H1 (cell line): ENCODE measurements around the gene ROS1. TPM values are rescaled to one million over a fixed set of nuclear protein-coding genes. Genes with fewer than 3 reads are reported as not detected.

Source experiments
- ATF3 ChIP-seq: IDR thresholded peaks from 2 replicates; pipeline ENCODE4 v1.6.1; 2011; ENCODE audit warnings: low read depth, mild to moderate bottlenecking, low read length; ENCODE audit not compliant: insufficient read depth
- BCL11A ChIP-seq, 2 experiments: IDR thresholded peaks; one replicate each; pipeline ENCODE4 v1.6.1; 2011; ENCODE audit warnings: low read depth in 2 of 2, low read length in 2 of 2, mild to moderate bottlenecking in 2 of 2
- CHD1 ChIP-seq: IDR thresholded peaks from 2 replicates; pipeline ENCODE4 v1.6.1; 2012; ENCODE audit warnings: low read depth, low read length, improper control_type of control experiment
- CTBP2 ChIP-seq: IDR thresholded peaks from 2 replicates; pipeline ENCODE4 v1.7.0; 2011; ENCODE audit warnings: borderline replicate concordance, mild to moderate bottlenecking, moderate library complexity, mixed read lengths, low read length; ENCODE audit not compliant: insufficient read depth, insufficient read length
- GABPA ChIP-seq: IDR thresholded peaks from 2 replicates; pipeline ENCODE4 v1.6.1; 2011; ENCODE audit warnings: mild to moderate bottlenecking, low read length, moderate library complexity, borderline replicate concordance; ENCODE audit not compliant: insufficient read depth
- SP4 ChIP-seq: IDR thresholded peaks from 2 replicates; pipeline ENCODE4 v1.6.1; 2012; ENCODE audit warnings: low read length, inconsistent platforms
- polyA plus RNA-seq, 7 experiments: library from polyadenylated mRNA; depleted of rRNA in 3 of 7; stranded (reverse) in 5 of 7; unstranded in 2 of 7; fragments of >200 nt in 5 of 7; fragments of 200-250 nt in 2 of 7; gene quantifications; 1 replicate in 5 of 7; 2 replicates in 1 of 7; 4 replicates in 1 of 7; pipeline versions ENCODE4 v1.2.1 to v1.2.3, GENCODE V29; 2011 to 2013; ENCODE audit warnings: missing spikeins in 2 of 7, mixed read lengths in 2 of 7
- total RNA-seq: library from RNA; stranded (reverse); fragmentation: NEBNext Ultra II Directional; extraction: Animal tissue kit (Norgen Biotek cat#: 25700); gene quantifications from 2 replicates; pipeline ENCODE4 v1.2.1, GENCODE V29; 2021

Gene ROS1
- total and polyA plus RNA-seq, 2 of the 8 experiments (the other 6 are each of a cell fraction or from before 2014, with no cell fraction given) = not detected

GRCh38 chr6:117456250-117456649 lies 30.5 kb upstream of the ROS1 start (continued):
- no peak for TF ChIP-seq ATF3
- TF ChIP-seq BCL11A (IDR thresholded peaks at IDR 0.05; ENCODE audit: low read depth in 2 of 2, low read length in 2 of 2) = no peak
- no peak for TF ChIP-seq SP4
- TF ChIP-seq CTBP2 = no peak
- no peak for TF ChIP-seq CHD1
- no peak for TF ChIP-seq GABPA
